ENCODE data around the gene LYZL2. TPM values are rescaled to one million over a fixed set of nuclear protein-coding genes. Genes with fewer than 3 reads are reported as not detected.
"Not testable (repeated sequence)": the region's sequence is repeated elsewhere in the genome, so short reads cannot be mapped to it uniquely, and the experiment has no call there.

The LYZL2 gene
- total RNA-seq, 1 donor from 2014 or later = not detected

- H2AFZ ChIP-seq (ENCODE audit: low read depth, low read length) = no peak overlapping the region
- TF ChIP-seq CTCF (IDR thresholded peaks at IDR 0.05; ENCODE audit: insufficient read depth, low read depth, low read length) (no peak), EZH2 (IDR thresholded peaks at IDR 0.05; ENCODE audit: insufficient read depth, low read length) (no peak)
- no peaks in the 10 kb centered on the region for H4K20me1 ChIP-seq (ENCODE audit: insufficient read depth, low read length)
- Mint-ChIP-seq H3K36me3 (ENCODE audit: low read depth, unreplicated experiment) (no peaks in the 10 kb centered on the region), H3K4me3 (ENCODE audit: unreplicated experiment) (no peak overlapping the region), H3K4me1 (ENCODE audit: low read depth, unreplicated experiment) (no peaks in the 10 kb centered on the region), H3K27ac (ENCODE audit: unreplicated experiment) (no peak overlapping the region), H3K9me3 (ENCODE audit: unreplicated experiment) (no peaks in the 10 kb centered on the region), H3K27me3 (ENCODE audit: low read depth, unreplicated experiment) (peaks cover 11% of the 10 kb centered on the region)
- no peaks in the 10 kb centered on the region for H3K9me3 ChIP-seq (ENCODE audit: insufficient read depth, low read depth, low read length)
- no peaks in the 10 kb centered on the region for H3K36me3 ChIP-seq (ENCODE audit: insufficient read depth, low read length)
- no peak overlapping the region for H3K27ac ChIP-seq (ENCODE audit: low read depth, low read length)
- no peak overlapping the region for H3K4me2 ChIP-seq (ENCODE audit: low read length)
- H3K9ac ChIP-seq (ENCODE audit: low read length) = no peak overlapping the region
- FAIRE-seq = no peak
- no peak overlapping the region for H3K4me3 ChIP-seq (ENCODE audit: insufficient read depth, low read depth, low read length)
- H3K27me3 ChIP-seq (ENCODE audit: insufficient read depth, low read length) = peaks cover 2% of the 10 kb centered on the region
- H3K4me1 ChIP-seq (ENCODE audit: insufficient read depth, low read length) = no peaks in the 10 kb centered on the region
- no peaks in the 10 kb centered on the region for H3K79me2 ChIP-seq (ENCODE audit: insufficient read depth, low read length)
- DNase-seq (ENCODE audit: low read depth) = no peak
These were observed 33.3 kb upstream of the LYZL2 start for GRCh38 chr10:30662814-30663213.

- H3K4me3 Mint-ChIP-seq (ENCODE audit: unreplicated experiment); H3K79me2 ChIP-seq (ENCODE audit: insufficient read depth, low read length); H3K27me3 Mint-ChIP-seq (ENCODE audit: low read depth, unreplicated experiment); H3K4me3 ChIP-seq (ENCODE audit: insufficient read depth, low read depth, low read length); H3K27ac Mint-ChIP-seq (ENCODE audit: unreplicated experiment); H3K27ac ChIP-seq (ENCODE audit: low read depth, low read length); DNase-seq (ENCODE audit: low read depth); H3K9ac ChIP-seq (ENCODE audit: low read length); H3K9me3 Mint-ChIP-seq (ENCODE audit: unreplicated experiment); H2AFZ ChIP-seq (ENCODE audit: low read depth, low read length); H3K4me1 Mint-ChIP-seq (ENCODE audit: low read depth, unreplicated experiment); H3K36me3 Mint-ChIP-seq (ENCODE audit: low read depth, unreplicated experiment); H3K36me3 ChIP-seq (ENCODE audit: insufficient read depth, low read length); H3K4me1 ChIP-seq (ENCODE audit: insufficient read depth, low read length); H4K20me1 ChIP-seq (ENCODE audit: insufficient read depth, low read length); H3K9me3 ChIP-seq (ENCODE audit: insufficient read depth, low read depth, low read length); FAIRE-seq; H3K4me2 ChIP-seq (ENCODE audit: low read length): not testable (repeated sequence)
- H3K27me3 ChIP-seq (ENCODE audit: insufficient read depth, low read length) = peaks cover 18% of the 10 kb centered on the region
These were observed 30.8 kb upstream of the LYZL2 start for GRCh38 chr10:30660314-30660713.

- H3K27me3 ChIP-seq (ENCODE audit: insufficient read depth, low read length) = peaks cover 18% of the 10 kb centered on the region
- no peak for TF ChIP-seq CTCF (IDR thresholded peaks at IDR 0.05; ENCODE audit: insufficient read depth, low read depth, low read length)
- TF ChIP-seq EZH2 (IDR thresholded peaks at IDR 0.05; ENCODE audit: insufficient read depth, low read length) = no peak
- peaks cover 8% of the 10 kb centered on the region for H3K4me1 ChIP-seq (ENCODE audit: insufficient read depth, low read length)
- peaks cover 10% of the 10 kb centered on the region for H3K4me1 Mint-ChIP-seq (ENCODE audit: low read depth, unreplicated experiment)
- peaks cover 7% of the 10 kb centered on the region for H3K27me3 Mint-ChIP-seq (ENCODE audit: low read depth, unreplicated experiment)
- no peak for FAIRE-seq
- no peak for DNase-seq (ENCODE audit: low read depth)
- H3K4me3 ChIP-seq (ENCODE audit: insufficient read depth, low read depth, low read length) = no peak overlapping the region
- no peak overlapping the region for H3K27ac ChIP-seq (ENCODE audit: low read depth, low read length)
- H3K4me3 Mint-ChIP-seq (ENCODE audit: unreplicated experiment) = no peak overlapping the region
- H4K20me1 ChIP-seq (ENCODE audit: insufficient read depth, low read length) = no peaks in the 10 kb centered on the region
- no peak overlapping the region for H2AFZ ChIP-seq (ENCODE audit: low read depth, low read length)
- H3K36me3 Mint-ChIP-seq (ENCODE audit: low read depth, unreplicated experiment) = no peaks in the 10 kb centered on the region
- H3K9ac ChIP-seq (ENCODE audit: low read length) = no peak overlapping the region
- H3K36me3 ChIP-seq (ENCODE audit: insufficient read depth, low read length) = no peaks in the 10 kb centered on the region
- H3K9me3 Mint-ChIP-seq (ENCODE audit: unreplicated experiment) = no peaks in the 10 kb centered on the region
- no peaks in the 10 kb centered on the region for H3K79me2 ChIP-seq (ENCODE audit: insufficient read depth, low read length)
- no peaks in the 10 kb centered on the region for H3K9me3 ChIP-seq (ENCODE audit: insufficient read depth, low read depth, low read length)
- H3K27ac Mint-ChIP-seq (ENCODE audit: unreplicated experiment) = no peak overlapping the region
- H3K4me2 ChIP-seq (ENCODE audit: low read length) = no peak overlapping the region
These were observed 26.7 kb upstream of the LYZL2 start for GRCh38 chr10:30656233-30656632.

GRCh38 chr10:30655001-30655400 lies 25.4 kb upstream of the LYZL2 start:
- H3K27me3 Mint-ChIP-seq (ENCODE audit: low read depth, unreplicated experiment); H3K27ac Mint-ChIP-seq (ENCODE audit: unreplicated experiment); H3K79me2 ChIP-seq (ENCODE audit: insufficient read depth, low read length); H3K27ac ChIP-seq (ENCODE audit: low read depth, low read length); H2AFZ ChIP-seq (ENCODE audit: low read depth, low read length); H3K36me3 ChIP-seq (ENCODE audit: insufficient read depth, low read length); H3K9me3 ChIP-seq (ENCODE audit: insufficient read depth, low read depth, low read length); H3K4me1 ChIP-seq (ENCODE audit: insufficient read depth, low read length); H3K9me3 Mint-ChIP-seq (ENCODE audit: unreplicated experiment); H3K9ac ChIP-seq (ENCODE audit: low read length); H3K4me3 ChIP-seq (ENCODE audit: insufficient read depth, low read depth, low read length); DNase-seq (ENCODE audit: low read depth); H4K20me1 ChIP-seq (ENCODE audit: insufficient read depth, low read length); FAIRE-seq; H3K4me2 ChIP-seq (ENCODE audit: low read length); H3K4me3 Mint-ChIP-seq (ENCODE audit: unreplicated experiment); H3K36me3 Mint-ChIP-seq (ENCODE audit: low read depth, unreplicated experiment): not testable (repeated sequence)
- H3K4me1 Mint-ChIP-seq (ENCODE audit: low read depth, unreplicated experiment) = peaks cover 13% of the 10 kb centered on the region
- peaks cover 18% of the 10 kb centered on the region for H3K27me3 ChIP-seq (ENCODE audit: insufficient read depth, low read length)
